T-helper 9 cell (primary cell): ENCODE measurements around the gene COL26A1.
"Not testable (repeated sequence)": the region's sequence is repeated elsewhere in the genome, so short reads cannot be mapped to it uniquely, and the experiment has no call there.

Experiments used
- DNase-seq: peaks from one replicate; pipeline ENCODE4 v3.0.0-alpha.2; 2020

COL26A1 gene

GRCh38 chr7:101505510-101505909 is 142.8 kb downstream of the COL26A1 start:
- DNase-seq, result not testable (repeated sequence)

- no peak for DNase-seq
Measured at GRCh38 chr7:101506531-101506930, 143.9 kb downstream of the COL26A1 start.

GRCh38 chr7:101507327-101507726 is 144.7 kb downstream of the COL26A1 start:
- DNase-seq, result no peak

GRCh38 chr7:101507791-101508252 is 145.1 kb downstream of the COL26A1 start:
- no peak for DNase-seq

GRCh38 chr7:101510297-101510696 is 147.6 kb downstream of the COL26A1 start:
- DNase-seq, result no peak

GRCh38 chr7:101511965-101512364 is 149.3 kb downstream of the COL26A1 start:
- DNase-seq, result no peak

- no peak for DNase-seq
Measured at GRCh38 chr7:101516851-101517250, 154.2 kb downstream of the COL26A1 start.

- DNase-seq, result no peak
Measured at GRCh38 chr7:101517304-101517703, 154.6 kb downstream of the COL26A1 start.

- DNase-seq, result no peak
Measured at GRCh38 chr7:101518336-101518735, 155.7 kb downstream of the COL26A1 start.

GRCh38 chr7:101519324-101520023 is 156.8 kb downstream of the COL26A1 start:
- DNase-seq, result no peak

- DNase-seq, result no peak
Measured at GRCh38 chr7:101521430-101521925, 158.8 kb downstream of the COL26A1 start.

GRCh38 chr7:101522021-101522420 is 159.3 kb downstream of the COL26A1 start:
- DNase-seq, result no peak

- DNase-seq, result no peak
Measured at GRCh38 chr7:101527844-101528667, 165.4 kb downstream of the COL26A1 start.

GRCh38 chr7:101529560-101529959 is 166.9 kb downstream of the COL26A1 start:
- no peak for DNase-seq

- DNase-seq, result no peak
Measured at GRCh38 chr7:101531726-101532357, 169.2 kb downstream of the COL26A1 start.

GRCh38 chr7:101532400-101533102 is 169.9 kb downstream of the COL26A1 start:
- no peak for DNase-seq

- no peak for DNase-seq
Measured at GRCh38 chr7:101533103-101533465, 170.4 kb downstream of the COL26A1 start.

GRCh38 chr7:101534015-101534803 is 171.5 kb downstream of the COL26A1 start:
- no peak for DNase-seq

- no peak for DNase-seq
Measured at GRCh38 chr7:101534873-101535272, 172.2 kb downstream of the COL26A1 start.

- DNase-seq, result no peak
Measured at GRCh38 chr7:101535351-101535751, 172.7 kb downstream of the COL26A1 start.

GRCh38 chr7:101536232-101536631 is 173.6 kb downstream of the COL26A1 start:
- no peak for DNase-seq

GRCh38 chr7:101536668-101537067 is 174.0 kb downstream of the COL26A1 start:
- no peak for DNase-seq
